Stimulated activated CD4-positive, alpha-beta T cell treated with anti-CD3 and anti-CD28 coated beads, Interleukin-4, amount 100 ng/mL, for 1 hour (primary cell): ENCODE results near the gene RNF31.
"Not testable (repeated sequence)": the region's sequence is repeated elsewhere in the genome, so short reads cannot be mapped to it uniquely, and the experiment has no call there.

ENCODE experiments used
- DNase-seq: peaks from one replicate; pipeline ENCODE4 v3.0.0-alpha.2; 2020

The RNF31 gene

DNA sequence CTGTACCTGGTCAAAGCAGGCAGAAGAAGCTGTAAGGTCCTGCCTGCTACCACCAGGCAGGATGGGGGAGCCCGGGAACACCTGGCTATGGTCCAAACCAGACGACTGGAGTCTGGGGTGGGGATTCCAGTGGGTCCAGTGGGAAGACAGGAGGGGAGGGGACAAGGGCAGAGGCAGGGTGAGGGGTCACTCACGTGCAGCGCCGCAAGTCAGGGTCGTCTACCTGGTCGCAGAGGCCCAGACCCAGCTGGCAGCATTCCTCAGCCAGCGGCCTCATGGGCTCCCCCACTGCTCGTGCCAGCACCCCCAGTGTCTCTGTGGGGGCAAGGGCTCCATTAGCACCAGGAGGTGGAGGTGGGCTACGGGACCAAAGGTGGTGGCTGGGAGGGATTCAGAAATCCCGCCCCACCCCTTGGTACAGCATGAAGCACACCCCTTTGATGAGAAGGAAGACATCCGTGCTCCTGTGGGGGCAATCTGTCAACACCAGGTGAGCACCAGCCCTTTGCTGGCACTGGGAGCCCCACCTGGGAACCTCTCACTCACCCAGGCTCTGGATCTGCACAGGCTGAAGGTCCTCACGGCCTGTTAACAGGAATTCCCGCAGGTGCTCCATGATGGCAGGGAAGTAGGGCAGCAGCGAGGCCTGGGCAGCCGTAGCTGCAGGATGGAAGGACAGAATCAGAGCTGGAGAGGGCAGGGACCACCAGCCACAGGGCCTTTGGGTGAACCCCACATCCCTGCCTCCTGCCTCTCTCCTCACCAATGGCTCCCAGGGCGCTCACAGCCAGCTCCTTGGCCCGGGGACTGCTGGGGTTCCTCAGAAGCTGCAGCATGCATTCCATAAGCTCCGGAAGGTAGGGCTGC is 37.0 kb downstream of the RNF31 start:
- DNase-seq, result no peak

DNA sequence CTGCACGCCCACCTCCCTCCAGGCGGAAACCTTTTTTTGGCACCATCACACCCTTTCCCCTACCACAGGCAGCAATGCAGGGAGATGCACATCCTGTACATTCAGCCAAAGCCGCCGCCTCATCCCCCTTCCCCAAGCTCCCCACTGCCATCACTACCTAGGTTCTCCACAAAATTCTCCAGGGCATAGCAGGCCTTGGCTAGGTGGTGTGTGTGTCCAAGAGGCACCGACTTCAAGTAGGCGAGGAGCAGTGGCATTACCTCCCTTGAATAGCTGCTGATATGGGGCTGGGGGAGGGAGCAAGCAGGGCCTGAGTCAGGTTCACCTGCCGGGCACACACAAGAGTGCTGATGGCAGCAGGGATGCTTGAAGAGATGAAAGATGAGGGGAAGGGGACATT is 37.7 kb downstream of the RNF31 start:
- no peak for DNase-seq

DNA sequence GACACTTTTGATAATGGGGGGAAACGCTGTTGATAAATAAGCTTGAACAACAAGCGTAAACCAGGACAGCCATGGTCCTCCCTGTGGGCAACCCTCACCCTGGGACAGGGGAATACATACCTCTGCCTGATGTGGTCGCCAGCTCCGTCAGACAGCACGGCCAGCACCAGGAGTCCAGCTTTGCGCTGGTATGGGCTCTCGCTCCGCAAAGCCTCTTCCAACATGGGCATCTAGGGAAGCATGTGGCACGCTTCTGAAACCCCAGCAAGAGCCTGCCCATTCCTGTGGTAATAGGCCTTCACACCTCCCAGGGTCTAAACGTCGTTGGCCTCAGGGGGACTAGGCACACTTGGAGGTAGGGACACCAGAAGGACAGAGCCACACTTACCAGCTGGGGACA is 38.4 kb downstream of the RNF31 start:
- DNase-seq, result no peak

DNA sequence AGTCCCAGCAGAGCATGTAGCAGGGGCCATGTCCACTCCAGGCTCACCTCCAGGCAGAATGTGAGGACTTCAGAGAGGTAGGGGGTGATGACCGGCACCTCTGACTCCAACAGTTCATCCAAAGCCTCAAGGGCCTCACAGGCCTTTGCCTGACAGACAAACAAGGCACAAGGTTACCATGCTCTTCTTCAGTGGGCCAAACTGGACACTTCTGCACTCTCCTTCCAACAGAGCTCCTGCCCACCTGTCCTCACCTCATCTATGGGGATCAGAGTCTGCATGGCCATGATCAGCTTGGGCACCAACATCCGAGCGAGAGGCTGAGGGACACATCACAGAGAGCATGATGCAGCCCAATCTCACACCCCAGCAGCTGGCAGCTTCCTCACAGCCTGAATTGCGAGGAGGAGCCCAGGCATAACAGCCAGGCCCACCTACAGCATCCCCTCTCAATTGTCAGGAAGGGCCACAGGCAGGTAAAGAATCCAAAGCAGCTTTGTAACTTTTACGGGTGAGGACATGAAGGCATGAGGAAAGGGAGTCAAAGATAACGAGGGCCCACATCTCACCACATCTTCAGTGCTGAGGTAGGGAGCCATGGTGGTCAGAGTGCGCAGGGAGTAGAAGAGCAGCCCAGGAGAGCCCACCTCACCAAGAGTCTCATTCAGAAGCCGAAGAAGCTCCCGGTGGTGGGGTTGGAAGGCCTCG is 39.7 kb downstream of the RNF31 start:
- no peak for DNase-seq

DNA sequence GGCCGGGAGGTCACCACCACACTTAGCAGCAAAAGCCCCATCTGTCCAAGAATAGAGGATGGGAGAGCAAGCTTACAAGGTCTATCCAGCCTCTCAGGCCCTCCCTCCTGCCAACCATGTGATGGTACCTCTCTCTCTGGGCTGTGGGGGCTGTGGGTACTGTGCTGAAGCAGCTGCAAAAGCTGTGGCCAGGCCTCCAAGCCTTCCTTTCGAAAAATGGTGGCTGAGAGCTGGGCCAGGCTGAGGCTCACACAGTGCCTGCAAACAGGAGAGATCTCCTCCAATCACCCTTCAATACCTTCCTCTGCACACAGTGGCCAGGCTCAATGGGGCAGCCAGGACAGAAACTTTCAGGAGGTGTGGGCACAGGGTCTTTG is 40.2 kb downstream of the RNF31 start:
- no peak for DNase-seq

DNA sequence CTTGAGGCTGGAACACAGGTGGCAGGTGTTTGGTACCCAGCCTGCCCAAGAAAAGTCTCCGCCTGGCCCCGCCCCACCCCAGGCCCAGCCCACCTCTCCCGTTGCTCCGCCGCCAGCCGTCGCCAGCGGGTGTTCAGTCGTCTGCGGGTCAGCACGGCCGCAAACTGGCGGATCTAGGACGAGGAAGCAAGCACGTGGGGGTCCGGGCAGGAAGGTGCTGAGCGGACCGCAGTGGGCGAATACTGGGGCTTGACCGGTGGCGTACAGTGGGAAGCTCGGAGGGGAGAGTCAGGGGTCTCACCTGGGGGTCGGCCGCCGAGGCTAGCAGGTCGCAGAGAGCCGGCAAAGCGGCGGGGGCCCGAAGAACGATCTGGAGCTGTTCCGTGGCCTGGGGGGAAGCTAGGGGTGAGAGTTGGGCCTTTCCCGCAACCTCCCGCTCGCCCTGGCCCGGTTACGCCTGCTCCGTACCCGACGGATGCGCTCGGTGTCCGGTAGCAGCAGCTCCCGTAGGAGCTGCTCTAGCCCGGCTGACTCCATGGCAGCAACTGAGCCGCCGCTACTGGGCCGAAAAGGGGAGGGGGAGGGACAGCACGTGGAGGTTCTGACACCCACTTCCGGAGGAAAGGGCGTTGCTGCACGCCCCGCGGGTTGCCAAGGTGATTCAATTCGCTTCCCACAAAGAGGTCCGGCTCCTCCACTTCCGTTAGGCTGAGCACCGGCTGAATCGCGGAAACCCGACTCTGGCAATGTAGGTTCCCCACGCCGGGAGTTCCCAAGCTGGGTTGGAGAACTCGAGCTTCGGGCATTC is 41.2 kb downstream of the RNF31 start, which contains the start of gene IPO4:
Gene IPO4, minus strand, starts transcription at position 566 of the 808 bp plus-strand sequence. Its CDS starts 29 bp downstream, at position 537.
- DNase-seq, result peak; percentile 92

DNA sequence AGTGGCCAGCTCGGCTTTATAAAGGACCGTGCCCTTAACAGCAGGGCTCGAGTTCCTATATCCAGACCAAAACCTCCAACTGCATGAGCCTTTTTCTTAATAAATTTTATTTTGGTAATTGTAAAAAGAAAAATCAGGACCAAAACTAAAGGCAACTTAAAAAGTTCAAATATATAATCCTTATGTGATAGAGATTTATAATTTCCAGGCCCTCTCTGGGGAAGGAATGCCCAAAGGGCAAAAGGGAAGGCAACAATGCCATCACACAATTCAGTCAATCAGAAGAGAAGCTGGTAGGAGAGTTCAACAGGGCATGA is 41.7 kb downstream of the RNF31 start:
- no peak for DNase-seq

DNA sequence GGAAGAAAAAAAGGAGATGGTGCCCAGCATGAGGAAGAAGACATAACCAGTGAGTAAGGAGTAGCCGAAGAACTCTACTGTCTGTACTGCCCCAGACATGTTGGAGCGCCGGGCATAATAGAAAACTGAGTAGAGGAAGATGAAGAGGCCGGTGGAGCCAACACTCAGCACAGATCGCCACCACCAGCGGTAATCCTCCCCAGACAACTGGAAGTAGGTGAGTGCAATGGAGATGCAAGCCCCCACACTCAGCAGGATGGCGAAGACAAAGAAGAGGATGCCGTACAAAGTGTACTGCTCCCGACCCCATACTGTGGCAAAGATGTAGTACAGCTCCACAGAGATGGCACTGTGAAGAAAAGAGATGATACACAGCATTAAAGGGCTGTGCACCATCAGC is 42.2 kb downstream of the RNF31 start:
- DNase-seq, result no peak

DNA sequence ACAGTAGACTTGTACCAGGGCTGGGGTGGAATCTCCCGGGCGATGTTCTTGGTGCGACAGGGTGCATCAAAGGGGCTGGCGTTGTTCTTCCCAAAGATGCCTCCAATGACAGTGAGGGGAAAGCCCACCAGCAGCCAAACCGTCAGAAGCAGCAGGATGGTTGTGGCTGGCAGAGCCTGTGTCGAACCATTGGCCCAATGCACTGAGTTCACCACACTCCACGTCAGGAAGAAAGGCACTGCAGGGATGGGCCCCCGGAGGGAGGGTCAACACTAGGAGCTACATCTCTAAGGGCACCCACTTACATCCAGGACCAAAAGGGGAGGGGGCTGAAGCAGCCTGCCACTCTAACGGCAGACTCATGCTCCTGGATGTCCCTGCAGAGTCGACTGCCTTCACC is 43.1 kb downstream of the RNF31 start:
- DNase-seq, result no peak

DNA sequence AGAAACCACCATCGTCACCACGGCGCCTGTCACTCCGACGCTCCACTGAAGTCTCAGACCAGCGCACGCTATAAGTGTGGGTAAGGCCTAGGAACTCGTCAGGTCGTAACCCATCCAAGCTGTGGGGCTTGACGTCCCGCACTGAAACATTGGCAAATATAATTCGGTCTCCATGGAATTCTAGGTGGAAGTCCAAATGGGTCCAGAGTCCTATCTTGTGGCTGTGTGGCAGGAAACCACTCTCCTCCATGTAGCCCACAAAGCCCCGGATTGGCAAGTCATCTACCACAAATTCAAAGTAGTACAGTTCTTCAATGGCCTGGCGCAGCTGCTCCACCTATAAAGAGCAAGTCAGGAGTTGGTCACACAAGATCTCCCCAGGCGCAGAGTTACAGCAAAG is 45.6 kb downstream of the RNF31 start:
- no peak for DNase-seq

DNA sequence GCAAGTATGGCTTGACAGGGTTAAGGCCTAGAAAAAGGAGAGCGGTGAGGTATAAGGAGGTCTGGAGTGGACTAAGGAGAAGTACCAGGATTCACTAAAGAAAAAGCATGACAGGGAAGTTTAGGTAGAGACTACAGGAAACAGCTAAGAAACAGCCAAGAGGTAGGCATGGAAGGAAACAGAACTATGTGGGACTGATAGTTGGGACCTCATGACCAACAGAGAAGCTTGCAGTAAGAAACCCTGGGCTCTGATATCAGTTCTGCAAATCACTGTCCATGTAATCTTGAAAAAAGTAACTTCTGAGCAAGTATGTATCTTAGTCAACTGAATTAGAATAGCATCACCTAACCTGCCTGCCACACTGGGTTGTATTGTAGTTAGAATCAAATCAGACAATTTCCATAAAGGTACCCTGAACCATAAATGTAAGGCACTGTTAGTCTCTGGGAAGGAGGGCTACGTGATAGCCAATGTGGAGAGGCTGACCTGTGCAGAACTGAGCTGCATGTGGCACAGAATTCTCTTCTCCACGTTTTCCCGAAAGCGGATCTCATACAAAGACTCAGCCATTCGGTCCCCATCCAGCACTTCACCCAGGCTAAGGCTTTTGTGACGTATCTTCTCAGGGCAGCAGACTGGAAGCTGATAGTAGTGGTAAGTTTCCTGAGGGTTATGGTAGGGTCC is 47.0 kb downstream of the RNF31 start:
- no peak for DNase-seq

DNA sequence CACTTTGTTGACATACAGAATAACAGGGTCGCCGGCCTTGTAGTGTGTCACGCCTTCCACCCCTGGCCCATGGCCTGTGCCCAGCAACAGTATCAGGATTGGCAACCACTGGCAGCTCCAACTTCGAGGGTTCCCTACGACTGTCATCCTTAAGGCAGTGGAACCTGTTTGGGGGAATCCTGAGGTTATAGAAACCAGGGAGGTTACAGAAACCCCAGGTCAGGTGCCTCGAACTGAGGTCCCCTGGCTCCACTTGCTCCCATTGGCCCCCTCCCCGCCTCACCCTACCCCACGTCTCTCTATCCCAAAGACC is 47.5 kb downstream of the RNF31 start:
- DNase-seq, result no peak

DNA sequence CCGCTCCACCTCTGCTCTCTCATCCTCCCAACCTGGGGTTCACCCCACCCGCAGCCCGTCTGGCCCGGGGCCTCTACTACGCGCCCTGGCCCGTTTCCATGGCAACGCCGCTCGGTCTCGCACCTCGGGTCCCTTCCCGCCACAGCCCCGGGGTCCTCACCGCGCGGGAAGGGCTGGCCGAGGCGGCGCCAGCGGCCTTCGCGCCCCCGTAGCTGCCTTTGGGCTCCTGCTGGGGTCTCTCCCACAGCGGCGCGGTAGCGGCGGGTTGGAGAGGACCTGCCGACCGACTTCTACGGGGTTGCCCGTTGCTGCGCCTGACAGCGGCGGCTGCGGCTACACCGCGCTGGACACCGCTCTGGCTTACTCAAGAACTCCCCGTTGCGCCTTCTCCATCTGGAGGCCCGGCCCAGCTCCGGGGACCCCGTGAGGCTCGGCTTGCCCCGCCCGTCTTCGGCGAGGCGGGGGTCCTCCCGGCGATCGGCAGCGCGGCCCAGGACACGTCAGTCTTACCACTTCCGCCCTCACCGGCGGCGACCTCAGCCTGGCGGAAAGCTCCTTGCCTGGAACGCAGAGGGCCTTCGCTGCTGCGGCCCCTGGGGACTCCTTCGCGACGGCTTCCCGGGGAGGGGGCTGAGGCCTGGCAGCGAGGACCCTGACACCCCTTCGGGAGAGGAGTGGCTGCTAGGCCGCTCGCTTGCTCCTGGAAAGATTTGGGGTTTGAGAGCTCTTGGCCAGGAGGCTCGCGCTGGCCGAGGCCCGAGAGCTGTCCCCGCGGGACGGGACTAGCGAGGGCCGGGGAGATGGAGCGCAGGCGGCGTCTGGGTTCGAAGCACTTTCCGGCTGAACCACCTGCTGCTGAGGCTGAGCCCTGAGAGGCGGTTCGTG is 48.1 kb downstream of the RNF31 start, which contains the start of gene TM9SF1:
Gene TM9SF1, minus strand, starts transcription at position 256 of the 885 bp plus-strand sequence. CDS start 422 bp downstream, outside the sequence.
- peak; percentile 87 for DNase-seq

DNA sequence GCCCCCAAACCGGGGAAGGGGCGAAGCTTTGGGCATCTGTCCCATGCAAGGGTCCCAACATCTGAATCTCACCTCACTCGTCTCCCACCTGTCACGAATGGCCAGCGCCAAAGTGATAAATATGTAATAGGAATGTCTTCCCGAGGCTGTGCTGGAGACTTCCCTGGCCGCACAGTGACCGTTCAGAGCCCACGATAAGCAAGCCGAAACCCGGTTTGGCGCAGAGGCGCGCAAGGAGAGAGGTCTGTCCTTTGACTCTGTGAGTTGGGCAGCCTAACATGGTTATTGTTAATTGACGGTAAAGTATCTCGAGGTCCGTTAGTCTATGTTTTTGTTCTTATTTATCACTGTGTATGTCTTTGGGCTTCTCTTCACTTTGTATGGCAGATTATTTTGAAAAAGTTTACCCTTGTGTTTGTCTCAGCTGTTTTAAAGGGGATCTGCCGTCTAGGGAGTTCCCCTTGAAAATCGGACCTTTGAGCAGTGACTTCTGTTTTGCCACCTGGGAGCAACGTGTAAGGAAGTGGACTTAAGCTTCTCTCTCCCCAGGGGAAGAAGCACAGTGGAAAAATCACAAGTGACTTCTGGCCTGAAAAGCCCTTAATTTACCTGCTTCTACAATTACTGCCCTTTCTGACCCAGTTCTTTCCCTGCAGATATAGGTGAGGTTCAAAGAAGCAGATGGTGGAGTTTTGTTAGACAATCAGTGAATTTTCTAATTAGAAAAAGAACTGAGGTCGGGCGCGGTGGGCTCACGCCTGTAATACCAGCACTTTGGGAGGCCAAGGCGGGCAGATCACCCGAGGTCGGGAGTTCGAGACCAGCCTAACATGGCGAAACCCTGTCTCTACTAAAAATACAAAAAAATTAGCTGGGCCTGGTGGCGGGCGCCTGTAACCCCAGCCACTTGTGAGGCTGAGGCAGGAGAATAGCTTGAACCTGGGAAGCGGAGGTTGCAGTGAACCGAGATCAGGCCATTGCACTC is 49.1 kb downstream of the RNF31 start:
- no peak for DNase-seq

DNA sequence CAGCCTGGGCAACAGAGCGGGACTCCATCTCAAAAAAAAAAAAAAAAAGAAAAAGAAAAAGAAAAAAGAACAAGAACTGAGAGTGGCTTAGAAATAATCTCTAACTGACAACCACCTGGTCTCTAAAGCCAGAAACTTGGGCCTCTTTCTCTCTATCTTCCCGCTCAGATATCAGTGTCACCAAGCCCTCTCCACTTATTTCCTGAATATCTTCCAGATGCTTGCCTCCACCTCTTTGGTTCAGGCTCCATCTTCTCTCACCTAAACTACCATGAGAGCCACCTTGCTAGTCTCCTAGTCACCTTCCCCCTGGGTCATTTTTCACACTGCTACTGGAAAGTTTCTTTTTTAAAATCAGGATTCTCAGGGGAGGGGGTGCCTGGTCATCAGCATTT is 49.8 kb downstream of the RNF31 start:
- no peak for DNase-seq

DNA sequence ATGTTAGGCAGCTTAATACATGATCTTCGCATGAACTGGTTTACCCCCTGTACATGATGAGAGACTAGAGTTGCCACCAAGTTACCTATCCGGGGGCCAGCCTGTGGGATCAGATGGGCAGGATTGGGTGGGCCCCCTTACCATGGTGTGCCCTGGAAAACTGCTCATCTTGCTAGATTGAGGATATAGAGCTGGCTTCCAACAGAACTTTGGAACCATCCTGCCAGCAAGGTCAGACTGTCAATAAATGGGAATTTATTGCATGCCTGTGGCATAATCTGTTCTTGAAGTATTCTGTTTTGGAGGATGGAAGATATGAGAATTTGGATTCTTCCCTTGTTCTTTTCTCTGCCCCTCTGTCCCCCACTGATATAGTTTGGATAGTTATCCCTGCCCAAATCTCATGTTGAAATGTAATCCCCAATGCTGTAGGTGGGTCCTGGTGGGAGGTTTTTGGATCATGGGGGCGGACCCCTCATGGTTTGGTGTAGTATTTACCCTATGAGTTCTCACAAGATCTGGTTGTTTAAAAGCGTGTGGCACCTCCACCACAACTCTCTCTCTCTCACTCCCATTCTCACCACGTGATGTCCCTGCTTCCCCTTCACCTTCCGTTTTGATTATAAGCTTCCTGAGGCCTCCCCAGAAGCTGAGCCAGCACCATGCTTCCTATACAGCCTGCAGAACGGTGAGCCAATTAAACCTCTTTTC is 51.7 kb downstream of the RNF31 start:
- DNase-seq, result no peak

DNA sequence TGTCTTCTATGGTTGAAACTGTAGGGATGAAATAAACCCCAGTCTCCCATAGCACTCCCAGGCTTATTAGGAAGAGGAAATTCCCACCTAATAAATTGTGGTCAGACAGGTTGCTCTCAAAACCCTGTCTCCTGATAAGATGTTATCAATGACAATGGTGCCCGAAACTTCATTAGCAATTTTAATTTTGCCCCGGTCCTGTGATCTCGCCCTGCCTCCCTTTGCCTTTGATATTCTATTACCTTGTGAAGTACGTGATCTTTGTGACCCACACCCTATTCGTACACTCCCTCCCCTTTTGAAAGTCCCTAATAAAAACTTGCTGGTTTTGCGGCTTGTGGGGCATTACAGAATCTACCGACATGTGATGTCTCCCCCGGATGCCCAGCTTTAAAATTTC is 55.2 kb downstream of the RNF31 start:
- not testable (repeated sequence) for DNase-seq

DNA sequence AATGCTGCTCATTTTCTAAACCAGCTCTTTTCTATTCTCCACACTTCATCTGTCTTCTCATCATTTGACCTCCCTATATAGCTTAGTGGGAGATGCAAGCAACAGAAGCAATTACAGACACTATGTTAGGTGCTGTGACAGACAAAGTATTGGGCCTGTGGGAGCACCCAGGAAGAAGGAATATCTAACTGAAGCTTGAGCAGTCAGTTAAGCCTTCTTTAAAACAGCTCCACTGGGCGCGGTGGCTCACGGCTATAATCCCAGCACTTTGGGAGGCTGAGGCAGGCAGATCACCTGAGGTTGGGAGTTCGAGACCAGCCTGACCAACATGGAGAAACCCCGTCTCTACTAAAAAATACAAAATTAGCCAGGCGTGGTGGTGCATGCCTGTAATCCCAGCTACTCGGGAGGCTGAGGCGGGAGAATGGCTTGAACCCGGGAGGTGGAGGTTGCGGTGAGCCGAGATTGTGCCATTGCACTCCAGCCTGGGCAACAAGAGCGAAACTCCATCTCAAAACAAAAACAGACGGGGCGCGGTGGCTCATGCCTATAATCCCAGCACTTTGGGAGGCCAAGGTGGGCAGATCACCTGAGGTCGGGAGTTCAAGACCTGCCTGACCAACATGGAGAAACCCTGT is 56.1 kb downstream of the RNF31 start:
- not testable (repeated sequence) for DNase-seq
